ENCODE results near the gene OR51F1. TPM values are rescaled to one million over a fixed set of nuclear protein-coding genes. Genes with fewer than 3 reads are reported as not detected.
"Not testable (repeated sequence)": the region's sequence is repeated elsewhere in the genome, so short reads cannot be mapped to it uniquely, and the experiment has no call there.

The OR51F1 gene
- total RNA-seq, 2 experiments from 2014 or later: not detected

DNA sequence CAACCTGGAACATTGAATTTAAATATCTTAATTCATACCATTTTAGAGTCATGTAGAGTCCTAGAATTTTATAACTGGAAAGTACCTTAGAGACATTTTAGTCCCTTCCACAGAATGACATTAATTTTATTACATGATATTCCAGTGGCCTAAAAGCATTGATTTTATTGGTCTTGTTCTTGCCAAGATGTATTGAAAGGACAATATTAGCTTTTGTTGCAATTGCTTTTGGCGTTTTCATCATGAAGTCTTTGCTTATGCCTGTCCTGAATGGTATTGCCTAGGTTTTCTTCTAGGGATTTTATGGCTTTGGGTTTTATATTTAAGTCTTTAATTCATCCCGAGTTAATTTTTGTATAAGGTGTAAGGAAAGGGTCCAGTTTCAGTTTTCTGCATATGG lies 29.0 kb downstream of the OR51F1 start:
- DNase-seq: no peak
- Mint-ChIP-seq H3K36me3 (ENCODE audit: low read depth) (no peaks in the 10 kb centered on the region), H3K4me1 (ENCODE audit: low read depth) (no peaks in the 10 kb centered on the region), H3K27me3 (peaks cover 23% of the 10 kb centered on the region), H3K4me3 (no peak overlapping the region), H3K27ac (no peak overlapping the region), H3K9me3 (no peaks in the 10 kb centered on the region)
- Histone ChIP-seq H3K4me3 (ENCODE audit: low read length) (no peak overlapping the region), H3K4me1 (ENCODE audit: insufficient read depth, low read length) (no peaks in the 10 kb centered on the region), H3K27me3 (ENCODE audit: control insufficient read depth in 1 of 2, insufficient read depth in 2 of 2, low read length in 2 of 2) (no peaks in the 10 kb centered on the region), H3K9me3 (ENCODE audit: control insufficient read depth in 1 of 2, insufficient read depth in 1 of 2, low read length in 2 of 2) (no peaks in the 10 kb centered on the region), H3K36me3 (ENCODE audit: insufficient read depth, low read length) (no peaks in the 10 kb centered on the region), H3K27ac (ENCODE audit: low read depth in 1 of 2, low read length in 2 of 2) (no peak overlapping the region)
- intact Hi-C loops (cut with DNase I, micrococcal nuclease): no loop called here
- TF ChIP-seq, protein P1, sequence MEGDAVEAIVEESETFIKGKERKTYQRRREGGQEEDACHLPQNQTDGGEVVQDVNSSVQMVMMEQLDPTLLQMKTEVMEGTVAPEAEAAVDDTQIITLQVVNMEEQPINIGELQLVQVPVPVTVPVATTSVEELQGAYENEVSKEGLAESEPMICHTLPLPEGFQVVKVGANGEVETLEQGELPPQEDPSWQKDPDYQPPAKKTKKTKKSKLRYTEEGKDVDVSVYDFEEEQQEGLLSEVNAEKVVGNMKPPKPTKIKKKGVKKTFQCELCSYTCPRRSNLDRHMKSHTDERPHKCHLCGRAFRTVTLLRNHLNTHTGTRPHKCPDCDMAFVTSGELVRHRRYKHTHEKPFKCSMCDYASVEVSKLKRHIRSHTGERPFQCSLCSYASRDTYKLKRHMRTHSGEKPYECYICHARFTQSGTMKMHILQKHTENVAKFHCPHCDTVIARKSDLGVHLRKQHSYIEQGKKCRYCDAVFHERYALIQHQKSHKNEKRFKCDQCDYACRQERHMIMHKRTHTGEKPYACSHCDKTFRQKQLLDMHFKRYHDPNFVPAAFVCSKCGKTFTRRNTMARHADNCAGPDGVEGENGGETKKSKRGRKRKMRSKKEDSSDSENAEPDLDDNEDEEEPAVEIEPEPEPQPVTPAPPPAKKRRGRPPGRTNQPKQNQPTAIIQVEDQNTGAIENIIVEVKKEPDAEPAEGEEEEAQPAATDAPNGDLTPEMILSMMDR (IDR thresholded peaks at IDR 0.05): no peak
- CTCF ChIA-PET: no interaction called here
- POLR2A ChIA-PET: no interaction called here
- ATAC-seq (ENCODE audit: poor library complexity): no peak

DNA sequence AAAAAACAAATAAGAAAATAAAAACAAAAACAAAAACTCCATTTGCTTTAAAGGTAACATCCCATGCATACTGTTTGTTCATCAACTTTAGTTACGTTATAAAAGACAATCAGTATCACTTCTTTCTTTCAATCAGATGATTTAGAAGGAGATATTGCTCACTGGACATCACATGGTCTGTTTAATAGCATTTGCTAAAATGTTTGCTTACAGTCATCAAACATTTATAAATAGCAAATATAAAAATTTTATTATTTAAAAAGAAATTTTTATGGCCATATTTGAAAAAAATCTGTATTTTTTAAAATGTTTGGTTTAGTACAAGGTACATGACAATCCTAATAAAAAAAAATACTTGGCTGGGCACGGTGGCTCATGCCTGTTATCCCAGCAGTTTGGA lies 42.6 kb downstream of the OR51F1 start:
- ChIA-PET CTCF (no interaction called here), POLR2A (no interaction called here)
- TF ChIP-seq, protein P1 (IDR thresholded peaks at IDR 0.05): no peak
- no peak overlapping the region for H3K27ac ChIP-seq (ENCODE audit: low read depth in 1 of 2, low read length in 2 of 2)
- no peak overlapping the region for H3K4me3 ChIP-seq (ENCODE audit: low read length)
- H3K36me3 ChIP-seq (ENCODE audit: insufficient read depth, low read length): no peaks in the 10 kb centered on the region
- Mint-ChIP-seq H3K27ac (no peak overlapping the region), H3K4me3 (no peak overlapping the region), H3K27me3 (peaks cover 5% of the 10 kb centered on the region), H3K36me3 (ENCODE audit: low read depth) (no peaks in the 10 kb centered on the region), H3K4me1 (ENCODE audit: low read depth) (no peaks in the 10 kb centered on the region), H3K9me3 (no peaks in the 10 kb centered on the region)
- ATAC-seq (ENCODE audit: poor library complexity): no peak
- no peak for DNase-seq
- H3K4me1 ChIP-seq (ENCODE audit: insufficient read depth, low read length): no peaks in the 10 kb centered on the region
- peaks cover 0 to 8% of the 10 kb centered on the region in 2 experiments for H3K9me3 ChIP-seq (ENCODE audit: control insufficient read depth in 1 of 2, insufficient read depth in 1 of 2, low read length in 2 of 2)
- H3K27me3 ChIP-seq (ENCODE audit: control insufficient read depth in 1 of 2, insufficient read depth in 2 of 2, low read length in 2 of 2): no peaks in the 10 kb centered on the region
- intact Hi-C loops (cut with DNase I, micrococcal nuclease): no loop called here

DNA sequence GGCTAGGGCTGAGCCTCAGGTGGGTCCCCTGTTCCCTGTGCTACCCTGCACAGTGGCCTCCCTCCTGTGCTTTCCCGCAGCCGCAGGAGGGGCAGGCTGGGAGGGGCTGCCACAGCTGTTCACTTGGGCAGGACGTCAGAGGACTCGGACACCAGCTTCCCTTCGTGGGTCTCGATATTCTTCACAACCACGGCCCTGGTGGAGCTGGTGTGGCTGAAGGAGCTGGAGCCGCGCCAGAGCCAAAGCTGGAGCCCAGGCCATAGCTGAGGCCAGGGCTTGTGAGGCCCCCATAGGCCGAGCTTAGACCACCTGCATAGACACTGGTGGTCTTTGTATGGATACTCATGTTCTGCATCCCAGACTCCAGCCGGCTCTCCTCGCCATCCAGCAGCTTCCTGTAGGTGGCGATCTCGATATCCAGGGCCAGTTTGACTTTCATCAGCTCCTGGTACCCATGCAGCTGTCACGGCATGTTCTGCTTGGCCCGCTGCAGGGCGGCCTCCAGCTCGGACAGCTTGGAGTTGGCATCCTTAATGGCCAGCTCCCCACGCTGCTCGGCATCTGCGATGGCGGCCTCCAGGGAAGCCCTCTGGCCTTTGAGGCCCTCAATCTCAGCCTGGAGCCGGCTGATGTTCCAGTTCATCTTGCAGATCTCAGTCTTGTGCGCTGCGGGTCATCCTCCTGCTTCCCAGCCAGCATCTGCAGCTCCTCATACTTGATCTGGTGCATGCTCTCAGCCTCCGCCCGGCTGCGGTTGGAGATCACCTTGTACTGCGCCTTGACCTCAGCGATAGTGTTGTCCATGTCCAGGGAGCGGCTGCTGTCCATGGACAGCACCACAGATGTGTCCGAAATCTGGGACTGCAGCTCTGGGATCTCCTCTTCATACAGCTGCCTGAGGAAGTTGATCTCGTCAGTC lies 46.9 kb downstream of the OR51F1 start:
- H3K4me1 Mint-ChIP-seq (ENCODE audit: low read depth); H3K27ac Mint-ChIP-seq; DNase-seq; H3K27ac ChIP-seq (ENCODE audit: low read depth in 1 of 2, low read length in 2 of 2); H3K9me3 Mint-ChIP-seq; CTCF ChIA-PET; H3K4me3 ChIP-seq (ENCODE audit: low read length); POLR2A ChIA-PET; ATAC-seq (ENCODE audit: poor library complexity); H3K27me3 ChIP-seq (ENCODE audit: control insufficient read depth in 1 of 2, insufficient read depth in 2 of 2, low read length in 2 of 2); H3K9me3 ChIP-seq (ENCODE audit: control insufficient read depth in 1 of 2, insufficient read depth in 1 of 2, low read length in 2 of 2); H3K4me1 ChIP-seq (ENCODE audit: insufficient read depth, low read length); H3K4me3 Mint-ChIP-seq; H3K36me3 ChIP-seq (ENCODE audit: insufficient read depth, low read length); H3K36me3 Mint-ChIP-seq (ENCODE audit: low read depth); intact Hi-C loops (cut with DNase I, micrococcal nuclease): not testable (repeated sequence)
- H3K27me3 Mint-ChIP-seq: peaks cover 12% of the 10 kb centered on the region

Other genes with a start within 250 kb of the OR51F1 start
- gene OR52M1, start 224.7 kb downstream of the OR51F1 start, total RNA-seq: not detected
- not detected for gene OR52I2, start 188.2 kb downstream of the OR51F1 start, total RNA-seq
- not detected for gene OR52I1, start 175.9 kb downstream of the OR51F1 start, total RNA-seq
- 1 to 10 TPM; 4.1 to 5.4 TPM for gene TRIM68, start 161.7 kb downstream of the OR51F1 start, total RNA-seq
- gene OR51D1, start 132.5 kb downstream of the OR51F1 start, total RNA-seq: not detected
- not detected for gene OR51E1, start 126.0 kb downstream of the OR51F1 start, total RNA-seq
- not detected for gene OR51E2, start 72.1 kb downstream of the OR51F1 start, total RNA-seq
- gene MMP26, start 65.2 kb downstream of the OR51F1 start, total RNA-seq: not detected
- not detected for gene OR52R1, start 34.4 kb upstream of the OR51F1 start, total RNA-seq
- not detected for gene OR51F2, start 51.4 kb upstream of the OR51F1 start, total RNA-seq
- gene OR51S1, start 79.3 kb upstream of the OR51F1 start, total RNA-seq: not detected
- gene OR51T1, start 112.0 kb upstream of the OR51F1 start, total RNA-seq: not detected
- gene OR51A7, start 133.8 kb upstream of the OR51F1 start, total RNA-seq: not detected
- not detected for gene OR51G2, start 149.4 kb upstream of the OR51F1 start, total RNA-seq
- not detected for gene OR51G1, start 154.4 kb upstream of the OR51F1 start, total RNA-seq
- gene OR51A4, start 177.7 kb upstream of the OR51F1 start, total RNA-seq: not detected
- not detected for gene OR51A2, start 185.8 kb upstream of the OR51F1 start, total RNA-seq
- gene OR51L1, start 224.9 kb upstream of the OR51F1 start, total RNA-seq: not detected